K562 (cell line): Measurements from ENCODE around the gene HEXD. TPM values are rescaled to one million over a fixed set of nuclear protein-coding genes. Genes with fewer than 3 reads are reported as not detected.
A peak's percentile ranks its signal among the peaks of the same experiment; 100 is the strongest.

Experiments
- ATAC-seq: fragments of 200-7000 bp; cut with Tn5 transposase; 3 replicates; pipeline ENCODE4 v1.9.1; 2020; ENCODE audit warnings: moderate library complexity
- BruUV-seq: library from RNA; stranded (reverse); fragments of 400-500 nt; replicated peaks from 2 replicates; lab custom pipeline; 2021; lab: Mats Ljungman, UMichigan
- CTCF ChIA-PET: fragments of 300-600 bp; formaldehyde crosslinking; extraction: SDS; loops from one replicate; lab custom pipeline; 2021; ENCODE audit warnings: low intra/inter-chr PET ratio; lab: Yijun Ruan, JAX
- POLR2A ChIA-PET: fragments of 300-600, 350-650 bp; sonication (Branson Sonifier 250); formaldehyde crosslinking; extraction: SDS; loops from one replicate; lab custom pipeline; 2021; ENCODE audit warnings: antibody characterized with exemption, inconsistent platforms; lab: Yijun Ruan, JAX
- DNase-seq, 4 experiments: peaks; one replicate each; pipeline versions ENCODE4 v3.0.0 to v3.0.0-alpha.2; 2011 to 2018; ENCODE audit warnings: low spot score in 3 of 4, mixed read lengths in 3 of 4; ENCODE audit errors: extremely low read depth in 1 of 4
- FAIRE-seq: peaks from 2 replicates; lab custom pipeline; 2011; peaks lifted over from hg19 to GRCh38; lab: Jason Lieb, UNC
- H2AFZ ChIP-seq: 2 replicates; pipeline ENCODE4 v1.6.0; 2011; ENCODE audit warnings: low read depth, low read length, control low read depth, inconsistent platforms
- H3K27ac ChIP-seq: fragments of 200-600 bp; 3 replicates; pipeline ENCODE4 v1.8.0; 2011; ENCODE audit warnings: low read depth, mild to moderate bottlenecking, control low read depth, inconsistent platforms, low read length, moderate library complexity, mixed read lengths; ENCODE audit errors: extremely low read depth
- H3K27me3 ChIP-seq, 2 experiments: fragments of 300-600 bp in 1 of 2; 2 replicates in 1 of 2; 3 replicates in 1 of 2; pipeline versions ENCODE4 v1.6.0 to v1.8.0; 2011; ENCODE audit warnings: inconsistent platforms in 2 of 2, low read length in 2 of 2, mild to moderate bottlenecking in 1 of 2, mixed read lengths in 1 of 2, moderate library complexity in 1 of 2; ENCODE audit not compliant: control insufficient read depth in 2 of 2, insufficient read depth in 2 of 2
- H3K36me3 ChIP-seq: fragments of 300-600 bp; 3 replicates; pipeline ENCODE4 v1.8.0; 2011; ENCODE audit warnings: mild to moderate bottlenecking, low read length, inconsistent platforms; ENCODE audit not compliant: control insufficient read depth, insufficient read depth
- H3K4me1 ChIP-seq, 2 experiments: fragments of 200-600 bp in 1 of 2; replicated peaks in 1 of 2; 2 replicates in 1 of 2; 3 replicates in 1 of 2; pipeline versions ENCODE4 v1.5.1 to v1.8.0; 2011; ENCODE audit warnings: inconsistent platforms in 2 of 2, low read length in 2 of 2, mild to moderate bottlenecking in 1 of 2, mixed read lengths in 1 of 2, moderate library complexity in 1 of 2; ENCODE audit not compliant: control insufficient read depth in 2 of 2, insufficient read depth in 2 of 2
- H3K4me2 ChIP-seq: 2 replicates; pipeline ENCODE4 v1.6.1; 2011; ENCODE audit warnings: low read length, control low read depth, inconsistent platforms, mixed read lengths; ENCODE audit not compliant: insufficient read depth
- H3K4me3 ChIP-seq: fragments of 200-600 bp; sonication (generic), shearing (Covaris generic); 2 replicates; pipeline ENCODE4 v1.5.1; 2016; ENCODE audit warnings: control low read depth, inconsistent platforms
- H3K79me2 ChIP-seq: fragments of 200-600 bp; 3 replicates; pipeline ENCODE4 v1.8.0; 2011; ENCODE audit warnings: low read length, inconsistent platforms; ENCODE audit not compliant: control insufficient read depth, insufficient read depth
- H3K9ac ChIP-seq, 2 experiments: 2 replicates each; pipeline versions ENCODE4 v1.6.0 to v1.6.1; 2011; ENCODE audit warnings: low read depth in 2 of 2, low read length in 2 of 2, control low read depth in 1 of 2, inconsistent platforms in 1 of 2, mild to moderate bottlenecking in 1 of 2, mixed read lengths in 1 of 2; ENCODE audit not compliant: insufficient read depth in 1 of 2
- H3K9me1 ChIP-seq: one replicate; pipeline ENCODE4 v1.6.0; 2011; ENCODE audit warnings: inconsistent platforms, mild to moderate bottlenecking, low read length, moderate library complexity; ENCODE audit not compliant: control insufficient read depth, insufficient read depth
- H3K9me3 ChIP-seq: replicated peaks from 2 replicates; pipeline ENCODE4 v1.5.1; 2011; ENCODE audit warnings: low read depth, low read length, inconsistent platforms; ENCODE audit not compliant: control insufficient read depth, insufficient read depth
- H4K20me1 ChIP-seq: replicated peaks from 2 replicates; pipeline ENCODE4 v1.6.1; 2011; ENCODE audit warnings: low read length, inconsistent platforms, mixed read lengths; ENCODE audit not compliant: control insufficient read depth, insufficient read depth
- CBFA2T2 ChIP-seq: fragments of 450-650 bp; conservative IDR thresholded peaks from 2 replicates; pipeline ENCODE4 v1.6.1; 2017; ENCODE audit warnings: mild to moderate bottlenecking
- CBX1 ChIP-seq: sonication (generic); IDR thresholded peaks from 2 replicates; pipeline ENCODE4 v1.6.1; 2016; ENCODE audit warnings: antibody characterized with exemption, low read depth, mild to moderate bottlenecking
- CXXC5 ChIP-seq: fragments of 250-450 bp; sonication (Bioruptor Pico); IDR thresholded peaks from 2 replicates; pipeline ENCODE4 v1.8.0; 2022; ENCODE audit warnings: inconsistent platforms, mild to moderate bottlenecking, moderate library complexity
- GABPA ChIP-seq: fragments of 200-800 bp; sonication (Bioruptor generic); conservative IDR thresholded peaks from 2 replicates; pipeline ENCODE4 v1.6.1; 2016; ENCODE audit warnings: low read depth, missing genetic modification characterization, missing compliant biosample characterization
- MTA3 ChIP-seq: fragments of 450-650 bp; formaldehyde crosslinking; IDR thresholded peaks from 2 replicates; pipeline ENCODE4 v1.6.1; 2017; ENCODE audit warnings: mild to moderate bottlenecking, borderline replicate concordance
- MYC ChIP-seq, 2 experiments: fragments of 250-450 bp in 1 of 2; sonication (Bioruptor Pico) in 1 of 2; IDR thresholded peaks; 2 replicates each; pipeline versions ENCODE4 v1.5.1 to v1.6.1; 2012 to 2021; ENCODE audit warnings: low read depth in 2 of 2, borderline replicate concordance in 1 of 2, improper control_type of control experiment in 1 of 2, low read length in 1 of 2, mild to moderate bottlenecking in 1 of 2, moderate library complexity in 1 of 2
- NR1H2 ChIP-seq: sonication (generic); formaldehyde crosslinking; IDR thresholded peaks from 2 replicates; pipeline ENCODE4 v1.4.0; 2020; ENCODE audit warnings: mild to moderate bottlenecking, missing genetic modification reagents
- RHOXF2B ChIP-seq: fragments of 250-450 bp; sonication (Bioruptor Pico); conservative IDR thresholded peaks from 2 replicates; pipeline ENCODE4 v1.5.1; 2021
- RUNX1 ChIP-seq: sonication (generic); IDR thresholded peaks from 2 replicates; pipeline ENCODE4 v1.6.1; 2016; ENCODE audit warnings: antibody characterized with exemption, low read depth
- STAG1 ChIP-seq: sonication (generic); formaldehyde crosslinking; IDR thresholded peaks from 2 replicates; pipeline ENCODE4 v1.5.0; 2020; ENCODE audit warnings: missing genetic modification reagents, borderline replicate concordance
- ZNF707 ChIP-seq: fragments of 250-450 bp; sonication (Bioruptor Pico); conservative IDR thresholded peaks from 2 replicates; pipeline ENCODE4 v1.8.0; 2022; ENCODE audit warnings: inconsistent platforms, mild to moderate bottlenecking, moderate library complexity
- WGBS: fragments of 100-300 bp; shearing (Covaris generic); methylation state at CpG from one replicate; pipeline ENCODE4 v1.1.6; 2016; ENCODE audit warnings: low coverage, mixed read lengths; ENCODE audit not compliant: insufficient coverage; ENCODE audit errors: missing lambda C conversion rate; 5-methylcytosine and 5-hydroxymethylcytosine counted together
- in situ Hi-C: fragments of 300-500 bp; cut with MboI; formaldehyde crosslinking; loops from 4 replicates; pipeline ENCODE4 v1.15.0; 2018; ENCODE audit warnings: inconsistent platforms, mixed read lengths
- intact Hi-C: fragments of 100-400 bp; cut with micrococcal nuclease; formaldehyde crosslinking; loops from 2 replicates; pipeline ENCODE4 v1.14.2; 2022
- polyA plus RNA-seq, 8 experiments: library from polyadenylated mRNA; depleted of rRNA in 4 of 8; stranded (reverse) in 5 of 8; unstranded in 3 of 8; fragments of >200 nt; fragmentation: Nextera tagmentation in 2 of 8; fragmentation: Illumina TruSeq in 1 of 8; extraction: Ambion mirVana in 2 of 8; extraction: Trizol in 1 of 8; gene quantifications; 2 replicates each; pipeline versions ENCODE4 v1.2.1 to v1.2.3, GENCODE V29; 2011 to 2014; ENCODE audit warnings: inconsistent platforms in 1 of 8, missing spikeins in 1 of 8
- total RNA-seq, 7 experiments: library from RNA; depleted of rRNA in 6 of 7; stranded (reverse); fragments of >200 nt in 6 of 7; fragmentation: Illumina TruSeq in 2 of 7; extraction: Trizol in 2 of 7; gene quantifications; 2 replicates each; pipeline versions ENCODE4 v1.2.1 to v1.2.3, GENCODE V29; 2011 to 2021; ENCODE audit warnings: low replicate concordance in 1 of 7
- TF ChIP-seq, protein P1 (sequence below): sonication (generic); formaldehyde crosslinking; IDR thresholded peaks from 2 replicates; pipeline ENCODE4 v1.8.0; 2022; ENCODE audit warnings: mild to moderate bottlenecking, missing genetic modification reagents
- TF ChIP-seq, protein P2 (sequence below): sonication (generic); formaldehyde crosslinking; IDR thresholded peaks from 2 replicates; pipeline ENCODE4 v1.4.0; 2020; ENCODE audit warnings: mild to moderate bottlenecking, missing genetic modification reagents
- TF ChIP-seq, protein P3 (sequence below): fragments of 250-450 bp; sonication (Bioruptor Pico); IDR thresholded peaks from 2 replicates; pipeline ENCODE4 v1.5.0; 2021
- TF ChIP-seq, protein P4 (sequence below), 2 experiments: fragments of 450-650 bp in 1 of 2; sonication (generic) in 1 of 2; formaldehyde crosslinking; conservative IDR thresholded peaks; 2 replicates each; pipeline versions ENCODE4 v1.4.0 to v1.8.1; 2020 to 2022; ENCODE audit warnings: mild to moderate bottlenecking in 1 of 2, missing genetic modification reagents in 1 of 2

Gene HEXD
- total and polyA plus RNA-seq, 9 of the 15 experiments (the other 6 are each of a cell fraction or from before 2014, with no cell fraction given), result 1.0 to 25.3 (median 10.0) TPM

DNA sequence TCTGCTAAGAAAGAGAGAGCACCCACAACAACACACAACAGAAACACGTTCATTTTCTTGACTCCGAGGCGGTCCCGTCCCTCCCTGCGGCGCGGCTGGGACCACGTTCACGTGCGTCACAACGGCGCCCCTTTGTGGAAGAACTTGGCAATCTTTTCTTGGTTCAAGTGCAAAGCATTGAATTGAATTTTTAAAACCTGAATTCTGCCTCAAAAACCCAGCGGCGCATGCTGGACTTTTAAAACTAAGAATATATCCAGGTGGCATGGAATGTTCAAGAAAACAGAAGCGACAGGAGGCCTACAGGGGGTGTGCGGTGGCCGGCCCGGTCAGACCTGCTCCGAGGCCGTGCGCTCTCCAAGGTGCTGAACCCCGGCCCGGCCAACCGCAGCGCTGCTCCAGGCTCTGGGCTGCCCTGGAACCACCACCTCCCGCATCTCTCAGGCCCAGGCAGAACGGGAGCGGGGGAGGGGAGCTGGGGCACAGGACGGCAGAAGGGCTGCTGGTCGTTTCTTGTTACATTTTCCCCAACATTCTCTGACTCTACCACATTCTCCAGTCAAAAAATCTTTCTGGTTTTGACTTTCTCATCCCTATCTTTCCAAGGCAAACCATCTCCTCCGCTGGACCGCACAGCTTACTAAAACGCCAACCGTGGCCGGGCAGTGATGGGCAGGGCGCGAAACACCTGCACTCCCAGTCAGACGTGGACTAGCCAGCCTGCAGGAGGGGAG, 3.4 kb upstream of the HEXD start:
- Histone ChIP-seq H3K9ac (no peak overlapping the region), H3K4me3 (0 out of 2 replicates have a peak overlapping the region, but pooled peaks have one; percentile 8), H3K79me2 (peaks cover 31% of the 10 kb centered on the region), H3K27me3 (no peaks in the 10 kb centered on the region), H3K9me1 (peaks cover 5% of the 10 kb centered on the region), H3K9me3 (no peaks in the 10 kb centered on the region), H2AFZ (no peak overlapping the region), H3K4me2 (peak overlapping the region; percentile 59; the same call in 1 of the 2 replicates), H3K4me1 (peaks cover 5 to 37% of the 10 kb centered on the region in 2 experiments), H3K27ac (no peak overlapping the region), H3K36me3 (peaks cover 14% of the 10 kb centered on the region; the same call in 2 of the 3 replicates), H4K20me1 (peaks cover 15% of the 10 kb centered on the region)
- 18% methylated on average over 38 of the region's 38 CpGs for WGBS
- DNase-seq (peak; percentile 83 to 92 (median 90)), FAIRE-seq (peak; percentile 86), ATAC-seq (peak; percentile 88)
- no TSS peak for BruUV-seq
- CTCF ChIA-PET, result interaction anchor here (0.6 to 1.3 kb wide), 4 partner anchors 63 to 209 kb away, joined by 4 to 7 read pairs (median 4); no protein-coding TSS in a partner anchor
- intact Hi-C loops (loop anchor here (1.0 to 10.0 kb wide), 3 partner anchors 63 to 176 kb away; no protein-coding TSS in a partner anchor), in situ Hi-C loops (no loop called here)
- POLR2A ChIA-PET, result interaction anchor here (0.6 to 1.6 kb wide), 5 partner anchors 9 to 116 kb away, joined by 3 to 6 read pairs (median 3); no protein-coding TSS in a partner anchor
- TF ChIP-seq CBFA2T2 (no peak), ZNF707 (CRISPR knock-in tag) (no peak), STAG1 (peak; percentile 68), MYC (IDR thresholded peaks at IDR 0.05; ENCODE audit: low read depth, low read length) (peak; percentile 48), MYC (CRISPR knock-in tag; IDR thresholded peaks at IDR 0.05; ENCODE audit: borderline replicate concordance, low read depth) (no peak), MTA3 (peak; percentile 37; the same call in 1 of the 2 replicates), RUNX1 (no peak), RHOXF2B (CRISPR knock-in tag) (no peak), GABPA (tag) (no peak), CXXC5 (CRISPR knock-in tag) (peak; percentile 79), CBX1 (no peak), NR1H2 (CRISPR knock-in tag) (peak; percentile 91; the same call in 1 of the 2 replicates)
- TF ChIP-seq, protein P1, sequence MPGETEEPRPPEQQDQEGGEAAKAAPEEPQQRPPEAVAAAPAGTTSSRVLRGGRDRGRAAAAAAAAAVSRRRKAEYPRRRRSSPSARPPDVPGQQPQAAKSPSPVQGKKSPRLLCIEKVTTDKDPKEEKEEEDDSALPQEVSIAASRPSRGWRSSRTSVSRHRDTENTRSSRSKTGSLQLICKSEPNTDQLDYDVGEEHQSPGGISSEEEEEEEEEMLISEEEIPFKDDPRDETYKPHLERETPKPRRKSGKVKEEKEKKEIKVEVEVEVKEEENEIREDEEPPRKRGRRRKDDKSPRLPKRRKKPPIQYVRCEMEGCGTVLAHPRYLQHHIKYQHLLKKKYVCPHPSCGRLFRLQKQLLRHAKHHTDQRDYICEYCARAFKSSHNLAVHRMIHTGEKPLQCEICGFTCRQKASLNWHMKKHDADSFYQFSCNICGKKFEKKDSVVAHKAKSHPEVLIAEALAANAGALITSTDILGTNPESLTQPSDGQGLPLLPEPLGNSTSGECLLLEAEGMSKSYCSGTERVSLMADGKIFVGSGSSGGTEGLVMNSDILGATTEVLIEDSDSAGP (CRISPR knock-in tag), result no peak
- TF ChIP-seq, protein P2, sequence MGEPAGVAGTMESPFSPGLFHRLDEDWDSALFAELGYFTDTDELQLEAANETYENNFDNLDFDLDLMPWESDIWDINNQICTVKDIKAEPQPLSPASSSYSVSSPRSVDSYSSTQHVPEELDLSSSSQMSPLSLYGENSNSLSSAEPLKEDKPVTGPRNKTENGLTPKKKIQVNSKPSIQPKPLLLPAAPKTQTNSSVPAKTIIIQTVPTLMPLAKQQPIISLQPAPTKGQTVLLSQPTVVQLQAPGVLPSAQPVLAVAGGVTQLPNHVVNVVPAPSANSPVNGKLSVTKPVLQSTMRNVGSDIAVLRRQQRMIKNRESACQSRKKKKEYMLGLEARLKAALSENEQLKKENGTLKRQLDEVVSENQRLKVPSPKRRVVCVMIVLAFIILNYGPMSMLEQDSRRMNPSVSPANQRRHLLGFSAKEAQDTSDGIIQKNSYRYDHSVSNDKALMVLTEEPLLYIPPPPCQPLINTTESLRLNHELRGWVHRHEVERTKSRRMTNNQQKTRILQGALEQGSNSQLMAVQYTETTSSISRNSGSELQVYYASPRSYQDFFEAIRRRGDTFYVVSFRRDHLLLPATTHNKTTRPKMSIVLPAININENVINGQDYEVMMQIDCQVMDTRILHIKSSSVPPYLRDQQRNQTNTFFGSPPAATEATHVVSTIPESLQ (CRISPR knock-in tag), result peak; percentile 95; the same call in 1 of the 2 replicates
- TF ChIP-seq, protein P3, sequence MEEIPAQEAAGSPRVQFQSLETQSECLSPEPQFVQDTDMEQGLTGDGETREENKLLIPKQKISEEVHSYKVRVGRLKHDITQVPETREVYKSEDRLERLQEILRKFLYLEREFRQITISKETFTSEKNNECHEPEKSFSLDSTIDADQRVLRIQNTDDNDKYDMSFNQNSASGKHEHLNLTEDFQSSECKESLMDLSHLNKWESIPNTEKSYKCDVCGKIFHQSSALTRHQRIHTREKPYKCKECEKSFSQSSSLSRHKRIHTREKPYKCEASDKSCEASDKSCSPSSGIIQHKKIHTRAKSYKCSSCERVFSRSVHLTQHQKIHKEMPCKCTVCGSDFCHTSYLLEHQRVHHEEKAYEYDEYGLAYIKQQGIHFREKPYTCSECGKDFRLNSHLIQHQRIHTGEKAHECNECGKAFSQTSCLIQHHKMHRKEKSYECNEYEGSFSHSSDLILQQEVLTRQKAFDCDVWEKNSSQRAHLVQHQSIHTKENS (CRISPR knock-in tag), result no peak
- TF ChIP-seq, protein P4, sequence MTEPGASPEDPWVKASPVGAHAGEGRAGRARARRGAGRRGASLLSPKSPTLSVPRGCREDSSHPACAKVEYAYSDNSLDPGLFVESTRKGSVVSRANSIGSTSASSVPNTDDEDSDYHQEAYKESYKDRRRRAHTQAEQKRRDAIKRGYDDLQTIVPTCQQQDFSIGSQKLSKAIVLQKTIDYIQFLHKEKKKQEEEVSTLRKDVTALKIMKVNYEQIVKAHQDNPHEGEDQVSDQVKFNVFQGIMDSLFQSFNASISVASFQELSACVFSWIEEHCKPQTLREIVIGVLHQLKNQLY (CRISPR knock-in tag; conservative IDR thresholded peaks at IDR 0.05), result peak in 1 of 2 experiments; percentile 91; a peak in 2 of 4 replicates
